Calu3 (cell line): ENCODE measurements around the gene CEP55. TPM values are rescaled to one million over a fixed set of nuclear protein-coding genes. Genes with fewer than 3 reads are reported as not detected.
"Not testable (repeated sequence)": the region's sequence is repeated elsewhere in the genome, so short reads cannot be mapped to it uniquely, and the experiment has no call there.

Experiments used
- BruUV-seq: library from RNA; stranded (reverse); fragments of 400-500 nt; replicated peaks from 2 replicates; lab custom pipeline; 2021; lab: Mats Ljungman, UMichigan
- CTCF ChIA-PET: fragments of 300-600 bp; sonication (Branson Sonifier 250); formaldehyde crosslinking; loops from one replicate; lab custom pipeline; 2022; ENCODE audit warnings: antibody characterized with exemption; lab: Charles Lee
- DNase-seq: peaks from one replicate; pipeline ENCODE4 v3.0.0; 2022
- H3K27ac Mint-ChIP-seq: one replicate; pipeline ENCODE4 v1.8.0; 2022; ENCODE audit warnings: mixed read lengths; ENCODE audit not compliant: unreplicated experiment
- H3K27me3 Mint-ChIP-seq: one replicate; pipeline ENCODE4 v1.8.0; 2022; ENCODE audit warnings: mixed read lengths; ENCODE audit not compliant: unreplicated experiment
- H3K36me3 Mint-ChIP-seq: one replicate; pipeline ENCODE4 v1.8.0; 2022; ENCODE audit warnings: mild to moderate bottlenecking, moderate library complexity, mixed read lengths; ENCODE audit not compliant: insufficient read depth, unreplicated experiment
- H3K4me1 Mint-ChIP-seq: one replicate; pipeline ENCODE4 v1.8.0; 2022; ENCODE audit warnings: mild to moderate bottlenecking, low read depth, mixed read lengths; ENCODE audit not compliant: unreplicated experiment
- H3K4me3 Mint-ChIP-seq: one replicate; pipeline ENCODE4 v1.8.0; 2022; ENCODE audit warnings: mild to moderate bottlenecking, low read depth, moderate library complexity, mixed read lengths; ENCODE audit not compliant: unreplicated experiment
- H3K9me3 Mint-ChIP-seq: one replicate; pipeline ENCODE4 v1.8.0; 2022; ENCODE audit warnings: low read depth, mixed read lengths; ENCODE audit not compliant: unreplicated experiment
- CTCF ChIP-seq: fragments of 200-600 bp; IDR thresholded peaks from one replicate; pipeline ENCODE4 v1.8.0; 2022; ENCODE audit warnings: antibody characterized with exemption; ENCODE audit not compliant: unreplicated experiment
- intact Hi-C: fragments of 100-400 bp; cut with micrococcal nuclease; formaldehyde crosslinking; loops from one replicate; pipeline ENCODE4 v1.10.0; 2022; ENCODE audit not compliant: unreplicated experiment
- total RNA-seq: library from RNA; stranded (reverse); gene quantifications from 2 replicates; pipeline ENCODE4 v1.2.3, GENCODE V29; 2022

The CEP55 gene
- total RNA-seq, 1 experiment from 2014 or later, result 52.2 TPM

- intact Hi-C loops, result no loop called here
- H3K9me3 Mint-ChIP-seq, result no peaks in the 10 kb centered on the region
Observed at GRCh38 chr10:93515071-93516005, 18.9 kb downstream of the CEP55 start.

GRCh38 chr10:93516006-93516380 is 19.6 kb downstream of the CEP55 start:
- Mint-ChIP-seq H3K9me3 (no peaks in the 10 kb centered on the region), H3K27ac (no peak overlapping the region), H3K4me3 (no peak overlapping the region), H3K27me3 (no peaks in the 10 kb centered on the region), H3K4me1 (no peaks in the 10 kb centered on the region), H3K36me3 (peaks cover 32% of the 10 kb centered on the region)
- BruUV-seq, result no TSS peak
- intact Hi-C loops, result no loop called here
- no peak for DNase-seq
- CTCF ChIA-PET, result no interaction called here
- TF ChIP-seq CTCF, result no peak

More at GRCh38 chr10:93515071-93516005, 18.9 kb downstream of the CEP55 start:
- no peak for DNase-seq
- Mint-ChIP-seq H3K27me3 (no peaks in the 10 kb centered on the region), H3K36me3 (peaks cover 29% of the 10 kb centered on the region), H3K4me1 (no peaks in the 10 kb centered on the region), H3K27ac (no peak overlapping the region), H3K4me3 (no peak overlapping the region)
- no TSS peak for BruUV-seq
- no peak for TF ChIP-seq CTCF
- CTCF ChIA-PET, result no interaction called here

GRCh38 chr10:93518531-93518930 is 22.1 kb downstream of the CEP55 start:
- BruUV-seq, result no TSS peak
- intact Hi-C loops, result no loop called here
- H3K27me3 Mint-ChIP-seq, result no peaks in the 10 kb centered on the region
- H3K4me1 Mint-ChIP-seq, result no peaks in the 10 kb centered on the region
- CTCF ChIA-PET, result no interaction called here
- no peak overlapping the region for H3K4me3 Mint-ChIP-seq
- no peak for DNase-seq
- H3K9me3 Mint-ChIP-seq, result peaks cover 3% of the 10 kb centered on the region
- H3K27ac Mint-ChIP-seq, result no peak overlapping the region
- peaks cover 42% of the 10 kb centered on the region for H3K36me3 Mint-ChIP-seq
- TF ChIP-seq CTCF, result no peak

GRCh38 chr10:93535293-93535692 is 38.9 kb downstream of the CEP55 start:
- no peaks in the 10 kb centered on the region for H3K9me3 Mint-ChIP-seq
- no peak for DNase-seq
- peaks cover 23% of the 10 kb centered on the region for H3K27me3 Mint-ChIP-seq
- intact Hi-C loops, result no loop called here
- no peak overlapping the region for H3K4me3 Mint-ChIP-seq
- no peaks in the 10 kb centered on the region for H3K36me3 Mint-ChIP-seq
- no peaks in the 10 kb centered on the region for H3K4me1 Mint-ChIP-seq
- no peak for TF ChIP-seq CTCF
- BruUV-seq, result no TSS peak
- no peak overlapping the region for H3K27ac Mint-ChIP-seq
- CTCF ChIA-PET, result no interaction called here

- H3K27ac Mint-ChIP-seq, DNase-seq, intact Hi-C loops, H3K9me3 Mint-ChIP-seq, H3K36me3 Mint-ChIP-seq, BruUV-seq, H3K4me3 Mint-ChIP-seq, H3K4me1 Mint-ChIP-seq: not testable (repeated sequence)
- peaks cover 23% of the 10 kb centered on the region for H3K27me3 Mint-ChIP-seq
- CTCF ChIA-PET, result interaction anchor here (1.7 kb wide), 1 partner anchor 14 kb away, joined by 6 read pairs; no protein-coding TSS in a partner anchor
Observed at GRCh38 chr10:93540871-93541270, 44.5 kb downstream of the CEP55 start.
